HFFc6 (cell line): Measurements from ENCODE around the gene FLRT1. TPM values are rescaled to one million over a fixed set of nuclear protein-coding genes. Genes with fewer than 3 reads are reported as not detected.

Source experiments
- DNase-seq: peaks from one replicate; pipeline ENCODE4 v3.0.0-alpha.2; 2018
- H3K27ac Mint-ChIP-seq: 2 replicates; pipeline ENCODE4 v1.8.0; 2020; ENCODE audit warnings: mild to moderate bottlenecking, mixed read lengths
- H3K27me3 Mint-ChIP-seq: 2 replicates; pipeline ENCODE4 v1.8.0; 2021; ENCODE audit warnings: mild to moderate bottlenecking, moderate library complexity, mixed read lengths; ENCODE audit not compliant: insufficient read depth
- H3K36me3 Mint-ChIP-seq: 2 replicates; pipeline ENCODE4 v1.8.0; 2021; ENCODE audit warnings: low read depth, mixed read lengths
- H3K4me1 Mint-ChIP-seq: 2 replicates; pipeline ENCODE4 v1.8.0; 2020; ENCODE audit warnings: low read depth, mixed read lengths
- H3K4me3 Mint-ChIP-seq: 2 replicates; pipeline ENCODE4 v1.8.0; 2020; ENCODE audit warnings: mild to moderate bottlenecking, moderate library complexity, mixed read lengths
- H3K9me3 Mint-ChIP-seq: 2 replicates; pipeline ENCODE4 v1.8.0; 2020; ENCODE audit warnings: mild to moderate bottlenecking, mixed read lengths
- total RNA-seq, 6 experiments: library from RNA; stranded (reverse); fragmentation: NEBNext Ultra II Directional; extraction: Animal tissue kit (Norgen Biotek cat#: 25700); gene quantifications; 2 replicates in 1 of 6; 3 replicates in 5 of 6; pipeline ENCODE4 v1.2.3, GENCODE V29; 2021
- TF ChIP-seq, protein P1 (sequence below): fragments of 200-600 bp; sonication (generic); IDR thresholded peaks from 2 replicates; pipeline ENCODE4 v1.5.0; 2021; ENCODE audit warnings: antibody characterized with exemption, mild to moderate bottlenecking

FLRT1 gene
- total RNA-seq, 6 experiments from 2014 or later: 0.07 to 0.38 (median 0.30) TPM; not detected in 1

DNA sequence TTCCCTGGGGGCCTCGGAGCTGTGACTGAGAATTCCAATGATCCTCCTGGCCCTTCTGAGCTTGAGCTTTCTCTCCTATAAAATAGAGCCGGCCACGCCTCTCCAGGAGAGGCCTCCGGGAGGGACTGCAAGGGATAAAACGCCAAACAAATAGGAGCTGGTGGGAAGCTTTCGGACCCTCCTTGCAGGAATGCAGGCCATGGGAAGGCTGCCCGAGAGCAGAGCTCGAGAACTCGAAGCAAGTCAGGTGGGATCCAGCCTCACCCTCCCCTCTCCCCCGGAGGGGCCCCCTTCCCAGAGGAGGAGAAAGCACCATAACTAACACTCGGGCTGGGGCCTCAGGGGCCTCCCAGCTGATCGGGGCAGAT lies 34.6 kb downstream of the FLRT1 start:
- Mint-ChIP-seq H3K27ac (no peak overlapping the region), H3K36me3 (no peaks in the 10 kb centered on the region), H3K4me3 (no peak overlapping the region), H3K9me3 (no peaks in the 10 kb centered on the region), H3K4me1 (no peaks in the 10 kb centered on the region), H3K27me3 (peaks cover 2% of the 10 kb centered on the region; the same call in 1 of the 2 replicates)
- TF ChIP-seq, protein P1, sequence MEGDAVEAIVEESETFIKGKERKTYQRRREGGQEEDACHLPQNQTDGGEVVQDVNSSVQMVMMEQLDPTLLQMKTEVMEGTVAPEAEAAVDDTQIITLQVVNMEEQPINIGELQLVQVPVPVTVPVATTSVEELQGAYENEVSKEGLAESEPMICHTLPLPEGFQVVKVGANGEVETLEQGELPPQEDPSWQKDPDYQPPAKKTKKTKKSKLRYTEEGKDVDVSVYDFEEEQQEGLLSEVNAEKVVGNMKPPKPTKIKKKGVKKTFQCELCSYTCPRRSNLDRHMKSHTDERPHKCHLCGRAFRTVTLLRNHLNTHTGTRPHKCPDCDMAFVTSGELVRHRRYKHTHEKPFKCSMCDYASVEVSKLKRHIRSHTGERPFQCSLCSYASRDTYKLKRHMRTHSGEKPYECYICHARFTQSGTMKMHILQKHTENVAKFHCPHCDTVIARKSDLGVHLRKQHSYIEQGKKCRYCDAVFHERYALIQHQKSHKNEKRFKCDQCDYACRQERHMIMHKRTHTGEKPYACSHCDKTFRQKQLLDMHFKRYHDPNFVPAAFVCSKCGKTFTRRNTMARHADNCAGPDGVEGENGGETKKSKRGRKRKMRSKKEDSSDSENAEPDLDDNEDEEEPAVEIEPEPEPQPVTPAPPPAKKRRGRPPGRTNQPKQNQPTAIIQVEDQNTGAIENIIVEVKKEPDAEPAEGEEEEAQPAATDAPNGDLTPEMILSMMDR: no peak
- no peak for DNase-seq

DNA sequence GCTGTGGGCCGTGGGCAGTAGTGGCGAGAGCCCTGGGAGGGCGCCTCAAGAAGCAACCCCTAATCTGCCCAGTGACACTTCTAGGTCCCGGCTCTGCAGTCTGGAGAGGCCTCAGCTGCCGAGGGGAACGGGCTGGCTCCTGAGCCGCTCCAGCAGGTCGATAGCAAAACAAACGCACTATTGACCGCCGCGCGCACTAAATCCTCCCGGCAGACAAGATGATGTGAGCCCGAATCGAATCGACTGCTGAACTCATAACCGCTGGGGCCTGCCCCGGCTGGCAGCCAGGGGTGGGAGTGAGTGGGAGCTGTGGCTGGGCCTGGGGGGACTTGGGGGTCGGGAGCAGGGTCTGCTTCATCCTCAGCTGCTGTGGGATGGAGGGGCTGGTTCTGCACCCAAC lies 36.1 kb downstream of the FLRT1 start:
- H3K27ac Mint-ChIP-seq: no peak overlapping the region
- no peaks in the 10 kb centered on the region for H3K9me3 Mint-ChIP-seq
- TF ChIP-seq, protein P1: no peak

DNA sequence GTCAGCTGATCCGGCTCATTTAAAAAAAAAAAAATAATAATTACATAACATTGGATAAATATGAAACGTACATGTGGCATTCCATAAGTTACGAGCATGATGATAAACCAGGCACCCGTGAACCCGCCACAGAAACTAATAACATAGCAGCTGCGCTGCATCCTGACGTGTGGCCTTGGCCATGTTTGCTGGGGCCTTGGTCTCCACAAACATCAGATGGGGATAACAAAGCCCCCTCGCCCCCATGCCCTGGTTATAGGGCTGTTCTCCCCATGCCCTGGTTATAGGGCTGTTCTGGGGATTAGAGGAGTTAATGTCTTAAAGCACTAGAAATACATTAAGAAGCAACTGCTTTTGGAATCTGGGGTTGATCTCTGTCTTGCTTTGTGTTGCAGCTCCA lies 36.7 kb downstream of the FLRT1 start:
- no peaks in the 10 kb centered on the region for H3K9me3 Mint-ChIP-seq
- no peaks in the 10 kb centered on the region for H3K36me3 Mint-ChIP-seq
- no peak overlapping the region for H3K27ac Mint-ChIP-seq
- TF ChIP-seq, protein P1: no peak
- no peaks in the 10 kb centered on the region for H3K4me1 Mint-ChIP-seq
- H3K4me3 Mint-ChIP-seq: no peak overlapping the region
- peaks cover 2% of the 10 kb centered on the region for H3K27me3 Mint-ChIP-seq
- no peak for DNase-seq

More for the DNA sequence above, 36.1 kb downstream of the FLRT1 start:
- no peak for DNase-seq
- Mint-ChIP-seq H3K36me3 (no peaks in the 10 kb centered on the region), H3K27me3 (peaks cover 2% of the 10 kb centered on the region), H3K4me3 (no peak overlapping the region), H3K4me1 (no peaks in the 10 kb centered on the region)

DNA sequence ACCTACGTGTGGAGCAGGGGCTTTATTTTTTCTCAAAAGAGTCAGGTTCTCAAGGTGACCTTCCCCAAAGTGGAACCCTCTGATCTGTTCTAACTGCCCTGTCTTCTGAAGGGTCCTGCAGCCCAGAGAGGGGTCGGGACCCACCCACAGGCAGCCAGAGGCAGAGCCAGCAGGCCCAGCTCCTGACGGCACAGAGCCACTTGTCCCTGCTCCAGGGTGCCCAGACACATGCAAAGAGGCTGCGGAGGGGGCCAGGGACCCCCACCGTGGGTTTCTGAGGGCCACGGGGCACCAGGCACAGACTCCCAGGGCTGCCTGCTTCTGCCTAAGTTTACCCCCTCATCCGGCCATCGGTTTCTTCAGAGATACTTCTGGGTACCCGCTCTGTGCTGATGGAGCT lies 37.1 kb downstream of the FLRT1 start:
- DNase-seq: no peak
- TF ChIP-seq, protein P1: no peak
- Mint-ChIP-seq H3K4me3 (no peak overlapping the region), H3K27ac (no peak overlapping the region), H3K9me3 (no peaks in the 10 kb centered on the region), H3K27me3 (peaks cover 3% of the 10 kb centered on the region), H3K4me1 (no peaks in the 10 kb centered on the region), H3K36me3 (no peaks in the 10 kb centered on the region)

DNA sequence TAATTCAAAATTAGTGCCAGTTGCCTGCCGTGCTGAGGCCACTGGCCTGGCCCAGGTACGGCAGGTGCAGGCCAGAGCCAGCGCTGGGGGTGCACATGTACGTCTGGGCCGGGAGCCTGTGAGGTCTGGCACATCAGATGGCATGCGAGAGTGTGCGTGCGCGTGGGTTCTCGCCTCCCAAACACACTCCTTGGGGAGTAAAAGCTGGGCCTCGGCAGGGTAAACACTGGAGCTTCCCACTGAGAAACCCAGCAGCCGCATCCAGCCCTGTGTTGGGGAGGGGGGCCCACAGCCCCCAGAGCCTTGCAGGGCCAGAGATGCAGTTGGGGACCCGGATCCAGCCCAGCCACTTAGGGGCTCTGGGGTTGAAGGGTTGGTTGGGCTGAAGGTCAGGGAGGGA lies 37.8 kb downstream of the FLRT1 start:
- Mint-ChIP-seq H3K27me3 (peaks cover 3% of the 10 kb centered on the region), H3K36me3 (no peaks in the 10 kb centered on the region), H3K4me3 (no peak overlapping the region), H3K9me3 (no peaks in the 10 kb centered on the region), H3K27ac (no peak overlapping the region), H3K4me1 (no peaks in the 10 kb centered on the region)
- DNase-seq: no peak
- TF ChIP-seq, protein P1: no peak

DNA sequence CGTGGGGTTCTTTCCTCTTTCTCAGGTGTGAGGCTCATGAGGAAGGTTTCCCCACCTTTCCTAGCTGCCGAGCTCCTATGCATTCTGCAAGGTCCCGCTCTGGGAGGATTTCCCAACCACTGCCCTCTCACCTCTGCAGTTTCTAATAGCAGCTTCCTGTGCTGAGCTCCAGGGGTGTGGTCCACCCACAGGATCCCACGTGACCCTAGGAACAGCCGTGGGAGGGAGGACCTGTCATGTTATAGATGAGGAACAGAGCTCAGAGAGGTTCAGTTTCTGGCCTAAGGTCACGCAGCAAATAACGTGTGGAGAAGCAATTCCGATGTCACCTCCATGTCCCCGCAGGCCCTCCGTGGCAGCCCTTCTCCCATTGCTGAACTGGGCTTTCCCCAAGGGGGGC lies 38.5 kb downstream of the FLRT1 start:
- Mint-ChIP-seq H3K4me1 (no peaks in the 10 kb centered on the region), H3K27me3 (peaks cover 3% of the 10 kb centered on the region)

More for the DNA sequence above, 38.5 kb downstream of the FLRT1 start:
- no peak overlapping the region for H3K27ac Mint-ChIP-seq
- DNase-seq: no peak
- no peaks in the 10 kb centered on the region for H3K36me3 Mint-ChIP-seq
- no peak overlapping the region for H3K4me3 Mint-ChIP-seq
- no peaks in the 10 kb centered on the region for H3K9me3 Mint-ChIP-seq
- TF ChIP-seq, protein P1: no peak
